ENCODE measurements around the gene CACNB1.

- TF ChIP-seq CTCF (IDR thresholded peaks at IDR 0.05): no peak
- TF ChIP-seq POLR2A (IDR thresholded peaks at IDR 0.05): no peak
These were observed 27.4 kb upstream of the CACNB1 start for GRCh38 chr17:39224778-39225307.

Data from ovary (tissue), 3 donors.